ENCODE results near the gene ADARB2. TPM values are rescaled to one million over a fixed set of nuclear protein-coding genes. Genes with fewer than 3 reads are reported as not detected.
A peak's percentile ranks its signal among the peaks of the same experiment; 100 is the strongest.

ADARB2 gene
- total and polyA plus RNA-seq, 10 of the 15 experiments (the other 5 are each of a cell fraction or from before 2014, with no cell fraction given), result 0.02 to 4.1 (median 0.76) TPM

DNA sequence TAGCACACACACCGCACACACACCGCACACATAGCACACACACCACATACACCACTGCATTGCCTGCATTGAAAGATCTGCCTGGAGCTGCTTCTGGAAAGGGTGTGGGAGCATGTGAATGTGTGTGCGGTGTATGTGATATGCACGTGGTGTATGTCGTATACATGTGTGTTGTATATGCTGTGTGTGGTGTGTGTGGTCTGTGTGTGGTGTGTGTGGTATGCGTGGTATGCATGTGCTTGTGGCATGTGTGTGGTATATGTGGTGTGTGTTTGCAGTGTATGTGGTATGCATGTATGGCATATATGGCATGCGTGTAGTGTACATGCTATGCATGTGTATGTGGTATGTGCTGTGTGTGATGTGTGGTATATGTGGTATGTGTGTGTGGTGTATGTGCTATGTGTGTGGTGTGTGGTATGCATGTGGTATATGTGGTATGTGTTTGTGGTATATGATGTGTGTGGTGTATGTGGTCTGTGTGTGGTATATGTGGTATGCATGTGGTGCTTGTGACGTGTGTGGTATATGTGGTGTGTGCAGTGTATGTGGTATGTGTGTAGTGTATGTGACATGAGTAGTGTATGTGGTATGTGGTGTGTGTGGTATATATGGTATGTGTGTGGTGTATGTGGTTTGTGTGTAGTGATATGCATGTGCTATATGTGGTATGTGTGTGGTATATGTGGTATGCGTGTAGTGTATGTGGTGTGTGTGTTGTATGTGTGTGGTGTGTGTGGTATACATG, 505.0 kb downstream of the ADARB2 start (continued):
- TF ChIP-seq, protein P1, sequence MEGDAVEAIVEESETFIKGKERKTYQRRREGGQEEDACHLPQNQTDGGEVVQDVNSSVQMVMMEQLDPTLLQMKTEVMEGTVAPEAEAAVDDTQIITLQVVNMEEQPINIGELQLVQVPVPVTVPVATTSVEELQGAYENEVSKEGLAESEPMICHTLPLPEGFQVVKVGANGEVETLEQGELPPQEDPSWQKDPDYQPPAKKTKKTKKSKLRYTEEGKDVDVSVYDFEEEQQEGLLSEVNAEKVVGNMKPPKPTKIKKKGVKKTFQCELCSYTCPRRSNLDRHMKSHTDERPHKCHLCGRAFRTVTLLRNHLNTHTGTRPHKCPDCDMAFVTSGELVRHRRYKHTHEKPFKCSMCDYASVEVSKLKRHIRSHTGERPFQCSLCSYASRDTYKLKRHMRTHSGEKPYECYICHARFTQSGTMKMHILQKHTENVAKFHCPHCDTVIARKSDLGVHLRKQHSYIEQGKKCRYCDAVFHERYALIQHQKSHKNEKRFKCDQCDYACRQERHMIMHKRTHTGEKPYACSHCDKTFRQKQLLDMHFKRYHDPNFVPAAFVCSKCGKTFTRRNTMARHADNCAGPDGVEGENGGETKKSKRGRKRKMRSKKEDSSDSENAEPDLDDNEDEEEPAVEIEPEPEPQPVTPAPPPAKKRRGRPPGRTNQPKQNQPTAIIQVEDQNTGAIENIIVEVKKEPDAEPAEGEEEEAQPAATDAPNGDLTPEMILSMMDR (IDR thresholded peaks at IDR 0.05 in 2 of 3, conservative IDR thresholded peaks at IDR 0.05 in 1 of 3; ENCODE audit: control insufficient read depth in 2 of 3, extremely low read depth in 1 of 3, insufficient read depth in 1 of 3, low read depth in 3 of 3, low read length in 3 of 3), result no peak
- TF ChIP-seq CEBPB (IDR thresholded peaks at IDR 0.05; ENCODE audit: borderline replicate concordance in 1 of 2, low read depth in 2 of 2, low read length in 2 of 2) (no peak), IKZF1 (conservative IDR thresholded peaks at IDR 0.05) (no peak), MYB (IDR thresholded peaks at IDR 0.05; ENCODE audit: borderline replicate concordance, low read depth, low read length) (no peak), SIN3A (IDR thresholded peaks at IDR 0.05; ENCODE audit: low read depth, low read length) (no peak), HDGF (IDR thresholded peaks at IDR 0.05) (peak; percentile 87), CBFB (IDR thresholded peaks at IDR 0.05; ENCODE audit: low read depth) (no peak), SUPT20H (IDR thresholded peaks at IDR 0.05; ENCODE audit: borderline replicate concordance, control insufficient read depth, low read depth, low read length) (no peak)
- TF ChIP-seq, protein P2, sequence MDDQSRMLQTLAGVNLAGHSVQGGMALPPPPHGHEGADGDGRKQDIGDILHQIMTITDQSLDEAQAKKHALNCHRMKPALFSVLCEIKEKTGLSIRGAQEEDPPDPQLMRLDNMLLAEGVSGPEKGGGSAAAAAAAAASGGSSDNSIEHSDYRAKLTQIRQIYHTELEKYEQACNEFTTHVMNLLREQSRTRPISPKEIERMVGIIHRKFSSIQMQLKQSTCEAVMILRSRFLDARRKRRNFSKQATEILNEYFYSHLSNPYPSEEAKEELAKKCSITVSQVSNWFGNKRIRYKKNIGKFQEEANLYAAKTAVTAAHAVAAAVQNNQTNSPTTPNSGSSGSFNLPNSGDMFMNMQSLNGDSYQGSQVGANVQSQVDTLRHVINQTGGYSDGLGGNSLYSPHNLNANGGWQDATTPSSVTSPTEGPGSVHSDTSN (IDR thresholded peaks at IDR 0.05; ENCODE audit: insufficient replicate concordance, low read depth, low read length), result no peak
- TF ChIP-seq, protein P3, sequence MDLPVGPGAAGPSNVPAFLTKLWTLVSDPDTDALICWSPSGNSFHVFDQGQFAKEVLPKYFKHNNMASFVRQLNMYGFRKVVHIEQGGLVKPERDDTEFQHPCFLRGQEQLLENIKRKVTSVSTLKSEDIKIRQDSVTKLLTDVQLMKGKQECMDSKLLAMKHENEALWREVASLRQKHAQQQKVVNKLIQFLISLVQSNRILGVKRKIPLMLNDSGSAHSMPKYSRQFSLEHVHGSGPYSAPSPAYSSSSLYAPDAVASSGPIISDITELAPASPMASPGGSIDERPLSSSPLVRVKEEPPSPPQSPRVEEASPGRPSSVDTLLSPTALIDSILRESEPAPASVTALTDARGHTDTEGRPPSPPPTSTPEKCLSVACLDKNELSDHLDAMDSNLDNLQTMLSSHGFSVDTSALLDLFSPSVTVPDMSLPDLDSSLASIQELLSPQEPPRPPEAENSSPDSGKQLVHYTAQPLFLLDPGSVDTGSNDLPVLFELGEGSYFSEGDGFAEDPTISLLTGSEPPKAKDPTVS (IDR thresholded peaks at IDR 0.05; ENCODE audit: low read depth, low read length), result no peak
- TF ChIP-seq, protein P4, sequence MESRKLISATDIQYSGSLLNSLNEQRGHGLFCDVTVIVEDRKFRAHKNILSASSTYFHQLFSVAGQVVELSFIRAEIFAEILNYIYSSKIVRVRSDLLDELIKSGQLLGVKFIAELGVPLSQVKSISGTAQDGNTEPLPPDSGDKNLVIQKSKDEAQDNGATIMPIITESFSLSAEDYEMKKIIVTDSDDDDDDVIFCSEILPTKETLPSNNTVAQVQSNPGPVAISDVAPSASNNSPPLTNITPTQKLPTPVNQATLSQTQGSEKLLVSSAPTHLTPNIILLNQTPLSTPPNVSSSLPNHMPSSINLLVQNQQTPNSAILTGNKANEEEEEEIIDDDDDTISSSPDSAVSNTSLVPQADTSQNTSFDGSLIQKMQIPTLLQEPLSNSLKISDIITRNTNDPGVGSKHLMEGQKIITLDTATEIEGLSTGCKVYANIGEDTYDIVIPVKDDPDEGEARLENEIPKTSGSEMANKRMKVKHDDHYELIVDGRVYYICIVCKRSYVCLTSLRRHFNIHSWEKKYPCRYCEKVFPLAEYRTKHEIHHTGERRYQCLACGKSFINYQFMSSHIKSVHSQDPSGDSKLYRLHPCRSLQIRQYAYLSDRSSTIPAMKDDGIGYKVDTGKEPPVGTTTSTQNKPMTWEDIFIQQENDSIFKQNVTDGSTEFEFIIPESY (IDR thresholded peaks at IDR 0.05), result no peak
- TF ChIP-seq, protein P5, sequence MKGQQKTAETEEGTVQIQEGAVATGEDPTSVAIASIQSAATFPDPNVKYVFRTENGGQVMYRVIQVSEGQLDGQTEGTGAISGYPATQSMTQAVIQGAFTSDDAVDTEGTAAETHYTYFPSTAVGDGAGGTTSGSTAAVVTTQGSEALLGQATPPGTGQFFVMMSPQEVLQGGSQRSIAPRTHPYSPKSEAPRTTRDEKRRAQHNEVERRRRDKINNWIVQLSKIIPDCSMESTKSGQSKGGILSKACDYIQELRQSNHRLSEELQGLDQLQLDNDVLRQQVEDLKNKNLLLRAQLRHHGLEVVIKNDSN (IDR thresholded peaks at IDR 0.05; ENCODE audit: borderline replicate concordance, extremely low read length, insufficient read depth, low read depth, low read length), result no peak
- TF ChIP-seq, protein P6, sequence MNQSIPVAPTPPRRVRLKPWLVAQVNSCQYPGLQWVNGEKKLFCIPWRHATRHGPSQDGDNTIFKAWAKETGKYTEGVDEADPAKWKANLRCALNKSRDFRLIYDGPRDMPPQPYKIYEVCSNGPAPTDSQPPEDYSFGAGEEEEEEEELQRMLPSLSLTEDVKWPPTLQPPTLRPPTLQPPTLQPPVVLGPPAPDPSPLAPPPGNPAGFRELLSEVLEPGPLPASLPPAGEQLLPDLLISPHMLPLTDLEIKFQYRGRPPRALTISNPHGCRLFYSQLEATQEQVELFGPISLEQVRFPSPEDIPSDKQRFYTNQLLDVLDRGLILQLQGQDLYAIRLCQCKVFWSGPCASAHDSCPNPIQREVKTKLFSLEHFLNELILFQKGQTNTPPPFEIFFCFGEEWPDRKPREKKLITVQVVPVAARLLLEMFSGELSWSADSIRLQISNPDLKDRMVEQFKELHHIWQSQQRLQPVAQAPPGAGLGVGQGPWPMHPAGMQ (IDR thresholded peaks at IDR 0.05; ENCODE audit: borderline replicate concordance), result peak; percentile 68
- TF ChIP-seq, protein P7, sequence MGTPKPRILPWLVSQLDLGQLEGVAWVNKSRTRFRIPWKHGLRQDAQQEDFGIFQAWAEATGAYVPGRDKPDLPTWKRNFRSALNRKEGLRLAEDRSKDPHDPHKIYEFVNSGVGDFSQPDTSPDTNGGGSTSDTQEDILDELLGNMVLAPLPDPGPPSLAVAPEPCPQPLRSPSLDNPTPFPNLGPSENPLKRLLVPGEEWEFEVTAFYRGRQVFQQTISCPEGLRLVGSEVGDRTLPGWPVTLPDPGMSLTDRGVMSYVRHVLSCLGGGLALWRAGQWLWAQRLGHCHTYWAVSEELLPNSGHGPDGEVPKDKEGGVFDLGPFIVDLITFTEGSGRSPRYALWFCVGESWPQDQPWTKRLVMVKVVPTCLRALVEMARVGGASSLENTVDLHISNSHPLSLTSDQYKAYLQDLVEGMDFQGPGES (IDR thresholded peaks at IDR 0.05), result no peak

Data from GM12878 (cell line).